ENCODE measurements around the gene MED12L. TPM values are rescaled to one million over a fixed set of nuclear protein-coding genes. Genes with fewer than 3 reads are reported as not detected.

The MED12L gene
- total RNA-seq, 1 experiment from 2014 or later: 6.4 TPM

GRCh38 chr3:151265166-151265565 is 179.7 kb downstream of the MED12L start:
- ChIA-PET RAD21 (ENCODE audit: low non-redundant PET in 1 of 2, low total read pairs in 2 of 2, uncharacterized antibody in 2 of 2, unreplicated experiment in 2 of 2) (no interaction called here), POLR2A (no interaction called here), CTCF (no interaction called here)
- Histone ChIP-seq H3K9ac (ENCODE audit: low read length) (no peak overlapping the region), H3K4me3 (replicated peaks in 1 of 2; ENCODE audit: low read depth in 1 of 2, low read length in 2 of 2) (no peak overlapping the region), H3K27me3 (ENCODE audit: insufficient read depth, low read length) (no peaks in the 10 kb centered on the region), H3K36me3 (ENCODE audit: control insufficient read depth in 1 of 2, insufficient read depth in 2 of 2, low read length in 2 of 2) (no peaks in the 10 kb centered on the region), H3K4me1 (ENCODE audit: control insufficient read depth in 1 of 2, insufficient read depth in 2 of 2, low read length in 2 of 2) (no peaks in the 10 kb centered on the region), H4K20me1 (ENCODE audit: insufficient read depth) (no peaks in the 10 kb centered on the region), H2AFZ (ENCODE audit: low read depth, low read length, poor library complexity, severe bottlenecking) (no peak overlapping the region), H3K79me2 (ENCODE audit: insufficient read depth, low read length) (no peaks in the 10 kb centered on the region), H3K4me2 (ENCODE audit: low read length) (no peak overlapping the region), H3K27ac (ENCODE audit: low read depth, low read length) (no peak overlapping the region), H3K9me2 (ENCODE audit: insufficient read depth) (no peaks in the 10 kb centered on the region), H3K9me3 (ENCODE audit: control insufficient read depth in 1 of 2, insufficient read depth in 1 of 2, low read depth in 1 of 2, low read length in 2 of 2) (no peaks in the 10 kb centered on the region)
- no TSS peak for BruUV-seq (replicated peaks)
- DNase-seq (ENCODE audit: low read depth, low spot score) (no peak), ATAC-seq (no peak)
- intact Hi-C loops (cut with micrococcal nuclease): no loop called here
- TF ChIP-seq MAX (IDR thresholded peaks at IDR 0.05) (no peak), ELF1 (IDR thresholded peaks at IDR 0.05; ENCODE audit: borderline replicate concordance, low read depth) (no peak), CEBPB (IDR thresholded peaks at IDR 0.05; ENCODE audit: low read depth) (no peak), ATF3 (IDR thresholded peaks at IDR 0.05) (no peak), SIN3A (IDR thresholded peaks at IDR 0.05; ENCODE audit: low read depth) (no peak), YY1 (IDR thresholded peaks at IDR 0.05; ENCODE audit: extremely low read depth, insufficient replicate concordance, low read depth, low read length) (no peak)

DNA sequence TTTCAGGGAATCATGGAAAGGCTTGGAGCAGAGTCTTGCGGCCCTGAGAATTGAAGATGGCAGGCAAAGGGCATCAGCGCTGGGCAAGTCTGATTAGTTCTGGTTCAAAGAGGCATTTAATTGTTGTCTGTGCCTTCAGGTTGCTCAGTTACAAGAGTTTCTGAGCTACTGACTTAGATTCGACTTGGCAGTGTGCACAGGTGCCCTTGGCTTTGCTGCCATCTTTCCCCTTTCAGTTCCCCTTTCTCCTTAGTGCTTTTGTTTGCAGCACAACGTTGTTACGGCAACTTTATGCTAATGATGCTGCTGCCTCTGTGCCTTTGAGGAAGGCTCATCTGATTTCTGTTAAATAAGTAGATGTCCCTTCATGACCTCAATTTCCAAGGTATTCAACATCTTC is 180.4 kb downstream of the MED12L start:
- Histone ChIP-seq H3K79me2 (ENCODE audit: insufficient read depth, low read length) (no peaks in the 10 kb centered on the region), H4K20me1 (ENCODE audit: insufficient read depth) (no peaks in the 10 kb centered on the region), H3K36me3 (ENCODE audit: control insufficient read depth in 1 of 2, insufficient read depth in 2 of 2, low read length in 2 of 2) (no peaks in the 10 kb centered on the region), H3K9ac (ENCODE audit: low read length) (no peak overlapping the region), H3K4me3 (replicated peaks in 1 of 2; ENCODE audit: low read depth in 1 of 2, low read length in 2 of 2) (no peak overlapping the region), H3K4me1 (ENCODE audit: control insufficient read depth in 1 of 2, insufficient read depth in 2 of 2, low read length in 2 of 2) (no peaks in the 10 kb centered on the region), H3K9me3 (ENCODE audit: control insufficient read depth in 1 of 2, insufficient read depth in 1 of 2, low read depth in 1 of 2, low read length in 2 of 2) (no peaks in the 10 kb centered on the region), H3K9me2 (ENCODE audit: insufficient read depth) (no peaks in the 10 kb centered on the region), H3K4me2 (ENCODE audit: low read length) (no peak overlapping the region), H3K27ac (ENCODE audit: low read depth, low read length) (no peak overlapping the region), H2AFZ (ENCODE audit: low read depth, low read length, poor library complexity, severe bottlenecking) (no peak overlapping the region), H3K27me3 (ENCODE audit: insufficient read depth, low read length) (no peaks in the 10 kb centered on the region)
- POLR2A ChIA-PET: no interaction called here
- CTCF ChIA-PET: no interaction called here
- intact Hi-C loops (cut with micrococcal nuclease): no loop called here
- DNase-seq (ENCODE audit: low read depth, low spot score) (no peak), ATAC-seq (no peak)
- no peak for TF ChIP-seq ELF1 (IDR thresholded peaks at IDR 0.05; ENCODE audit: borderline replicate concordance, low read depth)
- TF ChIP-seq ATF3 (IDR thresholded peaks at IDR 0.05): no peak
- no peak for TF ChIP-seq CEBPB (IDR thresholded peaks at IDR 0.05; ENCODE audit: low read depth)
- TF ChIP-seq RAD21 (IDR thresholded peaks at IDR 0.05; ENCODE audit: low read depth): no peak
- no peak for TF ChIP-seq EZH2 (IDR thresholded peaks at IDR 0.05)
- TF ChIP-seq POLR2AphosphoS5 (IDR thresholded peaks at IDR 0.05; ENCODE audit: low read depth, low read length): no peak
- TF ChIP-seq MAX (IDR thresholded peaks at IDR 0.05): no peak
- TF ChIP-seq EGR1 (IDR thresholded peaks at IDR 0.05; ENCODE audit: low read depth): no peak
- TF ChIP-seq SIN3A (IDR thresholded peaks at IDR 0.05; ENCODE audit: low read depth): no peak
- RAD21 ChIA-PET (ENCODE audit: low non-redundant PET in 1 of 2, low total read pairs in 2 of 2, uncharacterized antibody in 2 of 2, unreplicated experiment in 2 of 2): no interaction called here
- BruUV-seq (replicated peaks): no TSS peak
